Endothelial cell of umbilical vein (primary cell): Measurements from ENCODE around the gene PRPF19. TPM values are rescaled to one million over a fixed set of nuclear protein-coding genes. Genes with fewer than 3 reads are reported as not detected.

Source experiments
- BruUV-seq: library from RNA; stranded (reverse); fragments of 400-500 nt; replicated peaks from 2 replicates; lab custom pipeline; 2021; lab: Mats Ljungman, UMichigan
- CTCF ChIA-PET: fragments of 300-600, 350-600 bp; sonication (Branson Sonifier 250); formaldehyde crosslinking; loops from one replicate; lab custom pipeline; 2021; ENCODE audit warnings: antibody characterized with exemption, inconsistent platforms; lab: Charles Lee
- POLR2A ChIA-PET: fragments of 300-600, 350-600 bp; sonication (Branson Sonifier 250); formaldehyde crosslinking; loops from one replicate; lab custom pipeline; 2021; ENCODE audit warnings: antibody characterized with exemption, inconsistent platforms; lab: Charles Lee
- DNase-seq: peaks from one replicate; pipeline ENCODE4 v3.0.0-alpha.2; 2011; ENCODE audit warnings: low read depth, low spot score
- FAIRE-seq: peaks from 2 replicates; lab custom pipeline; 2011; peaks lifted over from hg19 to GRCh38; lab: Jason Lieb, UNC
- H2AFZ ChIP-seq: 2 replicates; pipeline ENCODE4 v1.6.0; 2012; ENCODE audit warnings: low read depth, low read length, control low read depth, inconsistent platforms
- H3K27ac ChIP-seq: 2 replicates; pipeline ENCODE4 v1.5.1; 2011; ENCODE audit warnings: low read depth, mild to moderate bottlenecking, control low read depth, low read length, moderate library complexity; ENCODE audit not compliant: insufficient read depth
- H3K27me3 ChIP-seq, 2 experiments: 2 replicates each; pipeline versions ENCODE4 v1.6.0 to v1.6.1; 2011; ENCODE audit warnings: low read length in 2 of 2, mixed read lengths in 1 of 2; ENCODE audit not compliant: control insufficient read depth in 2 of 2, insufficient read depth in 2 of 2
- H3K36me3 ChIP-seq, 2 experiments: 2 replicates in 1 of 2; 3 replicates in 1 of 2; pipeline ENCODE4 v1.5.1; 2011; ENCODE audit warnings: low read length in 2 of 2, mild to moderate bottlenecking in 1 of 2, moderate library complexity in 1 of 2; ENCODE audit not compliant: control insufficient read depth in 2 of 2, insufficient read depth in 2 of 2; ENCODE audit errors: extremely low read depth in 1 of 2
- H3K4me1 ChIP-seq: 3 replicates; pipeline ENCODE4 v1.5.1; 2011; ENCODE audit warnings: mild to moderate bottlenecking, low read length; ENCODE audit not compliant: control insufficient read depth, insufficient read depth; ENCODE audit errors: extremely low read depth
- H3K4me2 ChIP-seq: 2 replicates; pipeline ENCODE4 v1.6.1; 2011; ENCODE audit warnings: low read length, control low read depth, mixed read lengths; ENCODE audit not compliant: insufficient read depth
- H3K4me3 ChIP-seq, 3 experiments: fragments of 200-600 bp in 1 of 3; sonication (generic), shearing (Covaris generic) in 1 of 3; replicated peaks in 1 of 3; 2 replicates each; pipeline ENCODE4 v1.5.1; 2011 to 2016; ENCODE audit warnings: control low read depth in 3 of 3, low read length in 3 of 3, mild to moderate bottlenecking in 2 of 3, inconsistent platforms in 1 of 3, low read depth in 1 of 3, moderate library complexity in 1 of 3; ENCODE audit not compliant: insufficient read depth in 1 of 3
- H3K79me2 ChIP-seq: 2 replicates; pipeline ENCODE4 v1.6.0; 2012; ENCODE audit warnings: low read length, inconsistent platforms; ENCODE audit not compliant: control insufficient read depth, insufficient read depth
- H3K9ac ChIP-seq: replicated peaks from 2 replicates; pipeline ENCODE3; 2011; ENCODE audit warnings: low read length, control low read depth; ENCODE audit not compliant: insufficient read depth; ENCODE audit errors: extremely low read depth
- H3K9me1 ChIP-seq: replicated peaks from 3 replicates; pipeline ENCODE4 v1.6.0; 2011; ENCODE audit warnings: mild to moderate bottlenecking, low read length; ENCODE audit not compliant: control insufficient read depth, insufficient read depth; ENCODE audit errors: extremely low read depth
- H3K9me3 ChIP-seq: replicated peaks from 2 replicates; pipeline ENCODE4 v1.5.1; 2012; ENCODE audit warnings: low read length, inconsistent platforms; ENCODE audit not compliant: control insufficient read depth, insufficient read depth
- H4K20me1 ChIP-seq: replicated peaks from 2 replicates; pipeline ENCODE3; 2011; ENCODE audit warnings: mild to moderate bottlenecking, low read length; ENCODE audit not compliant: control insufficient read depth, insufficient read depth; ENCODE audit errors: extremely low read depth
- CTCF ChIP-seq, 2 donors: IDR thresholded peaks; 1 replicate in 1 of 2; 2 replicates in 1 of 2; pipeline ENCODE4 v1.5.1; 2011; ENCODE audit warnings: low read length in 2 of 2, mild to moderate bottlenecking in 2 of 2, moderate library complexity in 2 of 2, control low read depth in 1 of 2, inconsistent platforms in 1 of 2, low read depth in 1 of 2; ENCODE audit not compliant: insufficient read depth in 1 of 2; ENCODE audit errors: extremely low read depth in 1 of 2
- EZH2 ChIP-seq: IDR thresholded peaks from 2 replicates; pipeline ENCODE4 v1.6.1; 2012; ENCODE audit warnings: borderline replicate concordance, low read depth, mild to moderate bottlenecking, moderate library complexity, low read length, inconsistent platforms; ENCODE audit not compliant: severe bottlenecking
- FOS ChIP-seq: IDR thresholded peaks from 2 replicates; pipeline ENCODE4 v1.6.1; 2011; ENCODE audit warnings: mild to moderate bottlenecking, low read length, moderate library complexity, borderline replicate concordance; ENCODE audit not compliant: insufficient read depth
- GATA2 ChIP-seq: IDR thresholded peaks from 2 replicates; pipeline ENCODE4 v1.7.0; 2011; ENCODE audit warnings: low read depth, mild to moderate bottlenecking, moderate library complexity, mixed read lengths, low read length; ENCODE audit not compliant: insufficient read length, insufficient read depth
- JUN ChIP-seq: IDR thresholded peaks from 2 replicates; pipeline ENCODE4 v1.6.1; 2011; ENCODE audit warnings: borderline replicate concordance, low read depth; ENCODE audit not compliant: insufficient read length, insufficient read depth
- MAX ChIP-seq: IDR thresholded peaks from 2 replicates; pipeline ENCODE4 v1.6.1; 2011; ENCODE audit not compliant: insufficient read depth, insufficient read length
- MYC ChIP-seq: IDR thresholded peaks from one replicate; pipeline ENCODE4 v1.6.1; 2011; ENCODE audit warnings: mild to moderate bottlenecking, low read depth, low read length
- POLR2A ChIP-seq: IDR thresholded peaks from 2 replicates; pipeline ENCODE4 v1.6.1; 2012; ENCODE audit warnings: low read depth, mild to moderate bottlenecking, control low read depth, low read length
- POLR2AphosphoS5 ChIP-seq: IDR thresholded peaks from 2 replicates; pipeline ENCODE4 v1.6.1; 2012; ENCODE audit warnings: low read depth, mild to moderate bottlenecking, control low read depth, low read length, moderate library complexity; ENCODE audit not compliant: insufficient read depth
- dilution Hi-C: fragments of 300-500 bp; cut with MboI; formaldehyde crosslinking; loops from one replicate; pipeline ENCODE4 v1.15.0; 2019; ENCODE audit warnings: low sequenced_read_pairs; ENCODE audit not compliant: extremely low pct_ligation_motif_present
- intact Hi-C: fragments of 100-400 bp; cut with micrococcal nuclease; formaldehyde crosslinking; loops from one replicate; pipeline ENCODE4 v1.10.0; 2022
- polyA plus RNA-seq, 4 experiments: library from polyadenylated mRNA; depleted of rRNA in 3 of 4; stranded (reverse) in 3 of 4; unstranded in 1 of 4; fragments of >200 nt; gene quantifications; 2 replicates each; pipeline versions ENCODE4 v1.2.1 to v1.2.3, GENCODE V29; 2011 to 2012; ENCODE audit warnings: missing spikeins in 1 of 4
- total RNA-seq: library from RNA; stranded (reverse); gene quantifications from 2 replicates; pipeline ENCODE4 v1.2.3, GENCODE V29; 2021

PRPF19 gene
- total and polyA plus RNA-seq, 2 donors (not counting 3 experiments of a cell fraction or from before 2014, with no cell fraction given), result 97.1 to 126 TPM

GRCh38 chr11:60926500-60926899 lies 20.1 kb upstream of the PRPF19 start:
- Histone ChIP-seq H2AFZ (no peak overlapping the region), H3K27me3 (no peaks in the 10 kb centered on the region), H3K4me3 (no peak overlapping the region), H3K79me2 (no peaks in the 10 kb centered on the region), H3K4me1 (peaks cover 10% of the 10 kb centered on the region), H3K27ac (no peak overlapping the region), H3K9me1 (no peaks in the 10 kb centered on the region), H3K4me2 (no peak overlapping the region), H3K9me3 (no peaks in the 10 kb centered on the region), H4K20me1 (no peaks in the 10 kb centered on the region), H3K9ac (no peak overlapping the region), H3K36me3 (peaks cover 7 to 33% of the 10 kb centered on the region in 2 experiments)
- ChIA-PET POLR2A (no interaction called here), CTCF (interaction anchor here (1.0 kb wide), 1 partner anchor 39 kb away, joined by 3 read pairs; no protein-coding TSS in a partner anchor)
- TF ChIP-seq JUN (no peak), FOS (no peak), MYC (no peak), POLR2AphosphoS5 (no peak), GATA2 (no peak), CTCF (IDR thresholded peaks at IDR 0.05; ENCODE audit: extremely low read depth in 1 of 2, insufficient read depth in 1 of 2, low read depth in 1 of 2, low read length in 2 of 2) (no peak), MAX (no peak), POLR2A (no peak), EZH2 (no peak)
- no peak for DNase-seq
- FAIRE-seq, result no peak
- BruUV-seq, result no TSS peak
- dilution Hi-C loops, result no loop called here
- intact Hi-C loops, result no loop called here
